Epidermal melanocyte (primary cell): ENCODE data around the gene MMD.

ENCODE experiments used
- DNase-seq: peaks from one replicate; pipeline ENCODE4 v3.0.0; 2011; ENCODE audit warnings: low spot score; ENCODE audit not compliant: insufficient read length

The MMD gene

DNA sequence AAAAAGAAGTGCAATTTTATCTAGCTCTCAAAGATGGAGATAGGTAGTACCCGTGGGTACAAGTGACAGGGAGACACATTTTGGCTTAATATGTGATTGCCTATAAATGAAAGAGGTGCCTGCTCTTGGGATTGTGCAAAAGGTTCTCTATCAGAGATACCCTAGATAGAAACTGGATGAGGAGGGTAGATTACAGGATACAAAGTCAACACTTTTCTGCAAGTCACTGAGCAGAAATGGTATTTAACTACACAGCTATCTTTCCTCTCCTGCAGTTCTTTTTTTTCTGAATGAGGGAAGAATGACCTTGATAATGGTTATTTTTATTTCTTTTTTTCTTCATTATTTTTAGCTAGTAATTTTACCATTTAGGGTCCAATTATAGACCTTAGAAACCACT lies 67.6 kb downstream of the MMD start:
- no peak for DNase-seq

DNA sequence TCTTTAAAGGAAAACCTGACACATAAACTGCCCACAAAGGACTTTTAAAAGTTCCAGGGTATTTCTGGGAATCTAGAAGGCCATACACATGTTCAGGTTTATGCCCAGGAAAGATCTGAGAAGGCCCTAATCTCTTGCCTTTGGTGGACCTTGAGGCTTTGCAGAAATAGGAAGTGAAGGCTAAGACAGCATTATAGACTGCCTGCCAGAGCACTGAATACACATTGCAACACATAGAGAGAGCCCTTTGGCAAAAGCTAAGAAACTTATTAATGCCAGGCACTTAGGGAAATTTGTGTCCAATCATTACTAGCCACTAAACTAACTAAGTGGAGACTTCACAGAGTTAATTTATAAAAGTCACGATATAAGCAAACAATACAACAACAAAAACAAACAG lies 70.4 kb downstream of the MMD start:
- DNase-seq = no peak

DNA sequence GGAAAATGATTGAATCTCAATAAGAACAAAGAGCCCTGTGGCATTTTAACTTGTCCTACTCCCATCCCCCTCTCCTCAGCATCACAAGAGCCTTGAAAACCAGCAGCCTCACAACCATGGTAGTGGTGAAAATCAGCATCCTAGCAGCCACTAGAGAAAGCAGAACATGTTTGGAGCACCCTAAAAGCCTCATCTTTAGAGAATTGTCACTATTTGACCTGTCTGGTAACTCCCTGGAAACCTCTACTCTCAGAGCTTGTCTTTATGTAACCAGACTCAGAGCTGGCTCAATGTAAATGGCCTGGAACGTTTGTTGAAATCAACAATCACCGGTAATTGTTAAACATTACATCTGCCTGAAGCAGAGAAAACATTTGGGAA lies 70.8 kb downstream of the MMD start:
- no peak for DNase-seq

DNA sequence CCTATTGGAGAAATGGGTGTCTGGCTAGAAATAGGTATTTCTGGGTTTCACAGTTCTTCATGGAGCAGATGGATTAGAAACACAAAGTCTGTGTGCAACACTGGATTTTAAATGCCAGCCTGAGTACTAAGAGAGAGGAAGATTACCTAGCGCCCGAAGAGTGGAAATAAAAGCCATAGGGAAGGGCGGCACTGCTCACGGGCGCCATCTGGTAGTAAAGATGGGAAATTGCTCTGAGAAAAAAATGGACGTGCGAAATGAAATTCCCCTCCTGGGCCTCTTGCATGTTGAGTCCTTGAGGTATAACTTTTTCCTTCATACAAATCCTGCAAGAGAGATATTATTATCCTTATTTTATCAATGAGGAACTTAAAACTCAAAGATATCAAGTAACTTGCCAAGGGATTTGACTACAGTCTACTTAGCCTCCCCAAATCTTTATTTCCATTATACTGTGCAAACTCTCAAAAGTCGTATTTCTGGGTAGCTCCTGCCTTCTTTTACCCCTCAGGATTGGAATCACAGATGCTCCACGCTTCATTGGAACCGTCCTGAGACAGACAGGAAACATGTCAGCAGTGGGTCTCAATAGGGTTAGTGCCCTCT lies 72.8 kb downstream of the MMD start:
- DNase-seq = peak; percentile 27

DNA sequence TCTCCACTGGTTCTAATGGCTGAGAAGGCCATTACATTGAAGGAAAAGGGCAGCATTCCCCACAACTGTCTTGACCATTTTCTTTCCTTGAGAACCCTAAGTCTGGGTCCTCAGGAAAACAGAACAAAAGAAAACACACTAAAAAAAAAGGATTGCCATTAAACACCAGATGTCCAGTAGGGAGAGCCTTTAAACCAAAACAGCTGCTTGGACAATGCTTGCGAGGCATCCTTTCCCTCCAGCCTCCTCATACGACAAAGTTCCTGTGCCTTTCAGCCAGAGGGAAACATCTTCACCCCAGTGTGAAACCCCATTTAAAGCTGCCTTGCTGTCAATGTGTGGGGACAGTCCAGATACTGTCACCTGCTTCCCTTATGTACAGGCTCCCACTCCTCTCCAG lies 74.3 kb downstream of the MMD start:
- DNase-seq = no peak

DNA sequence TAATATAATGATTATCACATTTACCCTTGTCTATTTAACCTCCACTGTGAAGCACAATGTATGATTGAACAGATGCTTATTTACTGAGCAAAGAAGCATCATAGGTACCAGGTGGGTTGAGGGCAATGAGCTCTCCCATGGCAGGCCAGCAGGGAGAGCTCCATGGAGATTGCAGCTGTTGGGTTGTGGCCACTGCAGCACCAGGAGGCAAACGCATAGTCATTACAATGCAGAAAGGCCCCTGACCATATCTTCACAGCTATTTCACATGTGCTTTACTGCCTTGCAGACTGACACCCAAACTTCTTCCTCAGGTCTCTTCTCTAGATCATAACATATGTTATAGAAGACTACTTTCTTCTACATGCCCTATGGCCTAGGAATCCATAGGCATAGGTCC lies 75.0 kb downstream of the MMD start:
- DNase-seq = no peak

DNA sequence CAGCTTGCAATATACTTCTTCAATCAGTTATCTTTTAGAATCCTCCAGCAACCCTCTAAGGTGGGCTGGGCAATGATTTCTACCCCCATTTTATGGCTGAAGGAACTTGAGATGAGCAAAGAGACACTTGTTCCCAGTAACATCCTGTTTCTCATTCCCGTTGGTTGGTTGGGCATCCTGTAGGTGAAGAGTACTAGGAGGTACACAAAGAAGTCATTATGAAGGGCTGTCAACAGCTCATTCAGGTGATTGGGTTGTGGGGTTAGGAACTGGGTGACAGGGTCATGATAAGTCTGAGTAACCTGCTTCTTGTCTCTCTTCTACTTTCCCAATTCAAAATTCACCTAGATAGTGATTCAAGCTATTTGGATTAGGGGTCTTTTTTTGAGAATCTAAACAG lies 76.5 kb downstream of the MMD start:
- DNase-seq = no peak

DNA sequence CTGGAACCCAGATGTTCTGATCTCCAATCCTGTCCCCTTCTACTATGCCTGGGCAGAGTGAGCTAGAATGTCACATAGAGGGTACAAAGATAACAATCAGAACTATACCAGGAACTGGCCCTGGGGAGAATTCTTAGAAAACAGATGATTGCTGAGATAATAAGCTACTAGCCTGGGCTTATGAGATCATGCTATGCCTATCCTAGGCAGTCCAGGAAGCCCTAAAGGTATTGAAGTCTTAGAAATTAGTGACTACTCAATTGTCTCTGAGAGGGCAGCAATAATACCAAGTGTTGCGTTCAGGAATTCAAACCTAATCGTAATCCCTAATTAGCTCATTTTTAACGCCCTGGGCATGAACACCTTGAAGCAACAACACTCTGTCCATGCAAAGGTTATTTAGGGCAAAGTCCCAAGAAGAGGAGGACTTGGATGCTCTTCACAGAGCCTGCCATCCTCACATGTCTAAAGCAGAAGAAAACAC lies 77.1 kb downstream of the MMD start:
- no peak for DNase-seq

DNA sequence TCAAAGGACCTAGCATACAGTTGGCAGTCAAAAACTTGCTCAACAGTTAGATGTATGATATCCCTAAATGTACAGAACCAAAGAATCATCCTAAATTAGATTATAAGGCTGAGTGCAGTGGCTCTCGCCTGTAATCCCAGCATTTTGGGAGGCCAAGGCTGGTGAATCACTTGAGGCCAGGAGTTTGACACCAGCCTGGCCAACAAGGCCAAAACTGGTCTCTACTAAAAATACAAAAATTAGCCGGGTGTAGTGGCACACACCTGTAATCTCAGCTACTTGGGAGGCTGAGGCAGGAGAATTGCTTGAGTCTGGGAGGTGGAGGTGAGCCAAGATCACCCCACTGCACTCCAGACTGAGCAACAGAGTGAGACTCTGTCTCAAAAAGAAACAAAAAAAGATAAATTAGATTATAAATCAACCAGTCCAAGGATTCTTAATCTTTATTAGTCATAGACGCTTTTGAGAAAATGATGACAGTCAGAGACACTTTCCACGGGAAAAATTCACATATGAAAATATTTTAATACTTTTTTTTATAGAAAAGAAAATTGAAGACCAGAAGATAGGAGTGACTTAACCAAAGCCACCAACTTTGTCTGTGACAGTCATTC lies 77.6 kb downstream of the MMD start:
- no peak for DNase-seq

DNA sequence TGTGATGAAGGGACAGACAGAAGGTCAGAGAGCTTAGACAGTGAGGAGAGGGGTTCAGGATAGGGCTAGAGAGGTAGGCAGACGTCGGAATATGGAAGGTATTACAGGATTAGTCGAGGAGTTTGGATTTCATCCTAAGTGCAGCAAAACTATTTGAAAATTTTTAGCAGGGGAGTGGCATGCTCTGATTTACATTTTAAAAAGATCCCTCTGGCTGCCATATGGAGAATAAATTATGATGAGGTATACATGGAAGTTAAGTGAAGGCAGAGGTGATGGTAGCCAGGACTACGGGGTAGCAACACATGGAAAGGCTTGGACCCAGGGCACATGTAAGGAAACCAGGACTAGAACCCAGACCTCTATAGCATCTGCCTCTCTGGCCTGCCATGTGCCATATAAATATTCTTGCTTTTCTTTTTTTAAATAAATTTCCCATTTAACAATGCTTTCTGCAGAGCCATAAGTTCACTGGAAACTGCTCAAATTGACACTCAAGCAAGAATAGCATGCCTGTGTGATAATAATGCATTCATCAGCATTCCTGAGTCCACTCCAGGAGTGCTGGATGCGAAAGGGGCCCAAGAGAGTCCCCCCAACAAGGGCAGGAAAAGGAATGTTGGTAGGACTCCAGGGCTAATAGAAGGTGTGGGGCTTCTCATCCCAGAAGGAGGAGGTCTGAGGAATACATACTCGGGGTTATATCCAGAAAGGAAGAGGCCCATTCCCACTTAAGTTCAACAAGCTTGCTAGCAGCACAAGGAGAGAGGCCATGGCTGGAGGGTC lies 78.6 kb downstream of the MMD start:
- no peak for DNase-seq
